ENCODE measurements around the gene CCDC122. TPM values are rescaled to one million over a fixed set of nuclear protein-coding genes. Genes with fewer than 3 reads are reported as not detected.
"Not testable (repeated sequence)": the region's sequence is repeated elsewhere in the genome, so short reads cannot be mapped to it uniquely, and the experiment has no call there.

CCDC122 gene
- total RNA-seq, 1 donor from 2014 or later, result 0.56 TPM

GRCh38 chr13:43861863-43862262 lies 17.7 kb downstream of the CCDC122 start:
- no peak overlapping the region for H3K4me3 Mint-ChIP-seq
- H3K27me3 Mint-ChIP-seq, result peaks cover 7% of the 10 kb centered on the region
- intact Hi-C loops (cut with micrococcal nuclease), result no loop called here
- no peaks in the 10 kb centered on the region for H3K9me3 Mint-ChIP-seq
- no peak for DNase-seq
- no peak overlapping the region for H3K27ac Mint-ChIP-seq
- H3K4me1 Mint-ChIP-seq, result no peaks in the 10 kb centered on the region
- no peaks in the 10 kb centered on the region for H3K36me3 Mint-ChIP-seq (ENCODE audit: low read depth)

GRCh38 chr13:43852923-43853404 lies 26.6 kb downstream of the CCDC122 start:
- Mint-ChIP-seq H3K4me1 (no peaks in the 10 kb centered on the region), H3K27ac (no peak overlapping the region), H3K27me3 (peaks cover 3% of the 10 kb centered on the region), H3K36me3 (ENCODE audit: low read depth) (no peaks in the 10 kb centered on the region), H3K9me3 (peaks cover 31% of the 10 kb centered on the region), H3K4me3 (no peak overlapping the region)
- intact Hi-C loops (cut with micrococcal nuclease), result no loop called here
- DNase-seq, result no peak

GRCh38 chr13:43850873-43851272 lies 28.7 kb downstream of the CCDC122 start:
- H3K27me3 Mint-ChIP-seq, result peaks cover 3% of the 10 kb centered on the region
- H3K4me3 Mint-ChIP-seq, result no peak overlapping the region
- peaks cover 31% of the 10 kb centered on the region for H3K9me3 Mint-ChIP-seq
- H3K36me3 Mint-ChIP-seq (ENCODE audit: low read depth), result no peaks in the 10 kb centered on the region
- H3K4me1 Mint-ChIP-seq, result no peaks in the 10 kb centered on the region
- H3K27ac Mint-ChIP-seq, result no peak overlapping the region
- intact Hi-C loops (cut with micrococcal nuclease), result no loop called here
- no peak for DNase-seq

GRCh38 chr13:43848001-43848649 lies 31.4 kb downstream of the CCDC122 start:
- H3K27ac Mint-ChIP-seq, result no peak overlapping the region

GRCh38 chr13:43846496-43847158 lies 32.9 kb downstream of the CCDC122 start:
- Mint-ChIP-seq H3K4me1 (no peaks in the 10 kb centered on the region), H3K27ac (no peak overlapping the region), H3K27me3 (peaks cover 13% of the 10 kb centered on the region), H3K9me3 (peaks cover 14% of the 10 kb centered on the region), H3K4me3 (no peak overlapping the region), H3K36me3 (ENCODE audit: low read depth) (no peaks in the 10 kb centered on the region)
- intact Hi-C loops (cut with micrococcal nuclease), result no loop called here
- no peak for DNase-seq

More at GRCh38 chr13:43848001-43848649, 31.4 kb downstream of the CCDC122 start:
- intact Hi-C loops (cut with micrococcal nuclease), result no loop called here
- Mint-ChIP-seq H3K4me3 (no peak overlapping the region), H3K27me3 (peaks cover 13% of the 10 kb centered on the region), H3K4me1 (no peaks in the 10 kb centered on the region), H3K9me3 (peaks cover 26% of the 10 kb centered on the region), H3K36me3 (ENCODE audit: low read depth) (no peaks in the 10 kb centered on the region)
- no peak for DNase-seq

- H3K36me3 Mint-ChIP-seq (ENCODE audit: low read depth), result no peaks in the 10 kb centered on the region
- H3K27ac Mint-ChIP-seq, result no peak overlapping the region
- peaks cover 3% of the 10 kb centered on the region for H3K9me3 Mint-ChIP-seq
- H3K27me3 Mint-ChIP-seq, result peaks cover 1% of the 10 kb centered on the region
- intact Hi-C loops (cut with micrococcal nuclease), result no loop called here
- no peaks in the 10 kb centered on the region for H3K4me1 Mint-ChIP-seq
- no peak for DNase-seq
- no peak overlapping the region for H3K4me3 Mint-ChIP-seq
Measured at GRCh38 chr13:43838909-43839308, 40.6 kb downstream of the CCDC122 start.

- Mint-ChIP-seq H3K36me3 (ENCODE audit: low read depth) (no peaks in the 10 kb centered on the region), H3K4me1 (no peaks in the 10 kb centered on the region), H3K9me3 (peaks cover under 1% of the 10 kb centered on the region), H3K4me3 (no peak overlapping the region), H3K27me3 (peaks cover 8% of the 10 kb centered on the region), H3K27ac (no peak overlapping the region)
- DNase-seq, result no peak
- intact Hi-C loops (cut with micrococcal nuclease), result no loop called here
Measured at GRCh38 chr13:43835701-43836100, 43.8 kb downstream of the CCDC122 start.

- H3K27ac Mint-ChIP-seq, result no peak overlapping the region
- H3K36me3 Mint-ChIP-seq (ENCODE audit: low read depth), result no peaks in the 10 kb centered on the region
- intact Hi-C loops (cut with micrococcal nuclease), result no loop called here
- peaks cover 15% of the 10 kb centered on the region for H3K27me3 Mint-ChIP-seq
- no peaks in the 10 kb centered on the region for H3K4me1 Mint-ChIP-seq
- no peaks in the 10 kb centered on the region for H3K9me3 Mint-ChIP-seq
- DNase-seq, result no peak
- H3K4me3 Mint-ChIP-seq, result no peak overlapping the region
Measured at GRCh38 chr13:43831088-43831487, 48.5 kb downstream of the CCDC122 start.

GRCh38 chr13:43830497-43830881 lies 49.1 kb downstream of the CCDC122 start:
- intact Hi-C loops (cut with micrococcal nuclease), result no loop called here
- no peaks in the 10 kb centered on the region for H3K4me1 Mint-ChIP-seq
- no peak for DNase-seq
- no peaks in the 10 kb centered on the region for H3K9me3 Mint-ChIP-seq
- peaks cover 15% of the 10 kb centered on the region for H3K27me3 Mint-ChIP-seq
- H3K36me3 Mint-ChIP-seq (ENCODE audit: low read depth), result no peaks in the 10 kb centered on the region
- no peak overlapping the region for H3K27ac Mint-ChIP-seq
- H3K4me3 Mint-ChIP-seq, result no peak overlapping the region

GRCh38 chr13:43824656-43825055 lies 54.9 kb downstream of the CCDC122 start:
- H3K4me3 Mint-ChIP-seq; H3K36me3 Mint-ChIP-seq (ENCODE audit: low read depth); intact Hi-C loops (cut with micrococcal nuclease); DNase-seq; H3K27ac Mint-ChIP-seq; H3K9me3 Mint-ChIP-seq; H3K27me3 Mint-ChIP-seq; H3K4me1 Mint-ChIP-seq: not testable (repeated sequence)

- H3K36me3 Mint-ChIP-seq (ENCODE audit: low read depth), result no peaks in the 10 kb centered on the region
- H3K9me3 Mint-ChIP-seq, result peaks cover 8% of the 10 kb centered on the region
- peaks cover 6% of the 10 kb centered on the region for H3K27me3 Mint-ChIP-seq
- H3K4me3 Mint-ChIP-seq, result no peak overlapping the region
- H3K4me1 Mint-ChIP-seq, result no peaks in the 10 kb centered on the region
- no peak overlapping the region for H3K27ac Mint-ChIP-seq
- intact Hi-C loops (cut with micrococcal nuclease), result no loop called here
- no peak for DNase-seq
Measured at GRCh38 chr13:43822969-43823368, 56.6 kb downstream of the CCDC122 start.

- H3K27ac Mint-ChIP-seq, result no peak overlapping the region
- H3K4me1 Mint-ChIP-seq, result no peaks in the 10 kb centered on the region
- H3K4me3 Mint-ChIP-seq, result no peak overlapping the region
- no peak for DNase-seq
- H3K36me3 Mint-ChIP-seq (ENCODE audit: low read depth), result no peaks in the 10 kb centered on the region
- intact Hi-C loops (cut with micrococcal nuclease), result no loop called here
- peaks cover 18% of the 10 kb centered on the region for H3K27me3 Mint-ChIP-seq
- peaks cover 4% of the 10 kb centered on the region for H3K9me3 Mint-ChIP-seq
Measured at GRCh38 chr13:43816401-43816889, 63.1 kb downstream of the CCDC122 start.

- intact Hi-C loops (cut with micrococcal nuclease), result no loop called here
- peaks cover 18% of the 10 kb centered on the region for H3K27me3 Mint-ChIP-seq
- no peaks in the 10 kb centered on the region for H3K4me1 Mint-ChIP-seq
- no peak overlapping the region for H3K27ac Mint-ChIP-seq
- peaks cover 4% of the 10 kb centered on the region for H3K9me3 Mint-ChIP-seq
- H3K4me3 Mint-ChIP-seq, result no peak overlapping the region
- H3K36me3 Mint-ChIP-seq (ENCODE audit: low read depth), result no peaks in the 10 kb centered on the region
- no peak for DNase-seq
Measured at GRCh38 chr13:43815204-43815603, 64.3 kb downstream of the CCDC122 start.

- no peaks in the 10 kb centered on the region for H3K36me3 Mint-ChIP-seq (ENCODE audit: low read depth)
- no peak for DNase-seq
- no peak overlapping the region for H3K4me3 Mint-ChIP-seq
- no peaks in the 10 kb centered on the region for H3K9me3 Mint-ChIP-seq
- intact Hi-C loops (cut with micrococcal nuclease), result loop anchor here (10.0 kb wide), 1 partner anchor 714 kb away; no protein-coding TSS in a partner anchor
- H3K27ac Mint-ChIP-seq, result no peak overlapping the region
- peaks cover 22% of the 10 kb centered on the region for H3K27me3 Mint-ChIP-seq
- peaks cover 3% of the 10 kb centered on the region for H3K4me1 Mint-ChIP-seq
Measured at GRCh38 chr13:43808676-43809075, 70.9 kb downstream of the CCDC122 start.
